HG03439 (cell line): ENCODE results near the gene SFSWAP.

Source experiments
- ATAC-seq: cut with Tn5 transposase; IDR thresholded peaks from one replicate; pipeline ENCODE4 v1.9.1; 2021; ENCODE audit warnings: mild to moderate bottlenecking, moderate library complexity; ENCODE audit not compliant: unreplicated experiment

Gene SFSWAP

DNA sequence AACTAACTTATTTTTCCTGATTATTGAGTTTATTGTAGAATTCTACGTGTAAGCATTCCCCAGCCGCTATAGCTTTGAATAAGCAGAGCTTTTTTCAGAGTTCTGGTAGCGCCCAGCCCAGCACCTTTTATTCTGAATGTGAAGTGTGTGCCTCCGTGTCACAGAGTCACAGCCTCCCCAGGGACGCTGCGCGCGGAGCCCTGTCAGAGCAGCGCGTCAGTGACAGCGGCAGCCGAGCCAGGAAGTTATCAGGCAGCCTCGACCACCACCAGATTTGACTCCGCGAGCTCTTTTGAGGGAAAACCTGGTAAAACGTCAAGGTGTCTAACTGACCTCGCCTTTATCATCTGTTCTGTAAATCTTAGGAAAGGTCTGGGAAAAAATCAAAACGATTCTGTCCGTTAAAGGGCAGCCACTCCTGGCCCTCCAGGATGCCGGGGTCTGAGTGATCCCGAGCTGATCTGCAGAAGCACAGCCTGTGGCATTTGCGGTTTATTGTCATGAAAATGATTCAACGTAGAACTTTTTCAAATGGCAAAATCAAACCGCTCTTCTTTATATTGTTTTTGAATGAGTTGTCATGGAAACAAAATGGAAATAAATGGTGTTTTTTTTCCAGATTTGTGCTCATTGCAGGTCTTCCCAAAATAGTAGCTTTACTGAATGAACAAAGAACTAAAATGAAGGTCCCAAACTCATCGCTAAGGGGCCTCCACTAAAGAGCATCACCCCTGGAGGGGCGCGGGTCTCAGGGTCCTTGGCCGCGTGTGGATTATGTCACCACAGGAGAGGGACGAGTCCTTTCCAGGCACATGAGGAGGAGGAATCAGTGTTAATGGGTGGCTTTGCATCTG lies 74.2 kb downstream of the SFSWAP start:
- ATAC-seq, result no peak

DNA sequence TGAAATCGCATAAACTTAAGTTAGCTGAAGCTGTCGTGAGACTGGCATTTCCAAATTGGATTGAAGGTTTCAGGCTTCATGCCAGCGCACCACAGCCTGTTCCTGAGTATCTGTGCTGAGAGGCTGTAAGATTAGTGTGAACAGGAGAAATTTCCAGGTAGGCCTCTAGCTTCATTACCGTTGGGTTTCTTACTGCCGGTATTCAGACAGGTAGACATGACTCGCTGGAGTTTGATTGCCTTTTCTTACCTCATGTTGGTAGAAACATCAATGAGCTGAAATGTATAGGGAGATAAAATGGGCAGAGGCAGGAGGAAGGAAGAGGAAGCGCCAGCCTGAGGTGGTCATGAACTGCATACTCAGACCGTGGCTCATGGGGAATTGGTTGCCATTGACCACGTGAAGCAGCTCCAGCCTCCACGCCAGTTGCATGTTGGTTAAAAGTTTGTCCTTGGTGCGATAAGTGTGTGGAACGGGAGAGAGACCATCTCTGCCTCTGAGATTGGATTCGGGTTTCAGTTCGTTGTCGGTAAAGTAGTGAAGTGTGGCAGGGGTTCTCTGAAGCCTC lies 75.0 kb downstream of the SFSWAP start:
- no peak for ATAC-seq

DNA sequence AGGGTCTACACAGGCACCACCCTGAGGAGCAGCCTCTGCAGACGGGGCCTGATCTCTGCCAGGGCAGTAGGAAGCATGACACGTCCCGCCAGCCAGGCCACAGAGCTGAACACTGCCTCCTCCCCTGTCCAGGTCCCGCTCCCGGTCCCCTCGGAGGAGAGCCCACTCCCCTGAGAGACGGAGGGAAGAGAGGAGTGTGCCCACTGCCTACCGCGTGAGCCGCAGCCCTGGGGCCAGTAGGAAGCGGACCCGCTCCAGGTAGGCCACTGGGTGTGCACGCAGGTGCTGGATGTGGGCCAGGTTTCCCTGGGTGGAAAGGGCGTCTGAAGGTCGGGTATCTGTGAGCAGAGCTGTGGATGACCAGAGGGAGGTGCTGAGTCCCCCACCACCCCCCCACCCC lies 75.4 kb downstream of the SFSWAP start:
- no peak for ATAC-seq

DNA sequence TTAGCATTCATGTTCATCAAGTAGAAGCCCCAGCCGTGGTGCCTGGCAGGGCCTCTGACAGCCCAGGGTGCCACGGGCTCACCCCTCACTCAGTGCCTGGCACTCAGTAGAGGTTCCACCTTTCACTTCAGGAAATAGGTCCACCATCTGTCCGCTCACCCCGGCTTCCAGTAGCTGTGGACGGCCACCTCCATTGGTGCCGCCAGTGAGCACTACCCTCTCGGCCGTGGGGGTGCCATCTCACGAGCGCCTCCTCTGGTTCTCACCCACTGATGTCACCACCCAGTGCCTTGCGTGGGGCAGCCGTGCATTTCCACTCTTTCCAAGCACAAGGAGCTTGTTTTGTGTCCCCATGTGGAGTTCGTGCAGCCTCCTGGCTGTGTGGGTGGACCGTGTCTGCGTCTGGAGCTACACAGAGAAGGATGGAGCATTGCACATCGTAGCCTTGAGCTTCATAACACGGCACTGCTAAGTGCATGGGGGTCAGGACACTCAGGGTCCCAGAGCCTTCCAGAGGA lies 76.3 kb downstream of the SFSWAP start:
- ATAC-seq, result no peak

GRCh38 chr12:131788070-131788469 lies 77.2 kb downstream of the SFSWAP start:
- ATAC-seq, result no peak

DNA sequence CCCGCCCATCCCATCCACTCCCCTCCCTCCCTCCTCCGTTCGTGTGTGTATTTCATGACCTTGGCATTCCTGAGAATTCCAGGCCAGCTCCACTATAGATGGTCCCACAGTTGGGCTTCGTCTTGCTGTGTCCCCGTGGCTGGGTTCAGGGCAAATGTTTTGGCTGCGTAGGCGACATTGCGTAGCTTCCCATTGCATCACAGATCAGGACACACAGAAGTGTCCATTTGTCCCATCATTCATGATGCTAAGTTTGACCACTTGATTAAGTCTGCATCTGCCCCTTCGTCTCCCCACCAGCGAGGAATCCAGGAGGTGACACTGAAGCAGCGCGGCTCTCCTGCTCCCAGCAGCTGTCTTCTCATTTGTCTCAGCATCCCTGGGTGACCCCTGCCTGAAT lies 78.7 kb downstream of the SFSWAP start:
- ATAC-seq, result no peak

GRCh38 chr12:131793243-131794022 lies 82.5 kb downstream of the SFSWAP start:
- no peak for ATAC-seq

DNA sequence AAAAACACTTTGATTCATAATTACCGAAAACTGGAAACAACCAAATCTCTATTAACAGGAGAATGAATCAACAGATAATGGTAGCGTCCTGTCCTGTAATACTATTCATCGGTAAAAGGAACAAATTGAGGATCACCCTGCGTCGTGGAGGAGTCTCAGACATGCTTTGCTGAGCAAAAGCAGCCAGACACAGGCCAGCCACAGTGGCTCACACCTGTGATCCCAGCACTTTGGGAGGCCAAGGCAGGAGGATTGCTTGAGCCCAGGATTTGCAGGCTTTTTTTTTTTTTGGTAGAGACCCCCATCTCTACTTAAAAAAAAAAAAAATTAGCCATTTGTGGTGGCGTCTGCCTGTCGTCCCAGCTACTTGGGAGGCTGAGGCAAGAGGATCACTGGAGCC lies 83.2 kb downstream of the SFSWAP start:
- no peak for ATAC-seq

GRCh38 chr12:131794573-131794972 lies 83.7 kb downstream of the SFSWAP start:
- no peak for ATAC-seq

GRCh38 chr12:131795064-131795463 lies 84.2 kb downstream of the SFSWAP start:
- no peak for ATAC-seq

- no peak for ATAC-seq
Measured at GRCh38 chr12:131795690-131796410, 85.0 kb downstream of the SFSWAP start.

GRCh38 chr12:131796411-131796736 lies 85.5 kb downstream of the SFSWAP start:
- ATAC-seq, result no peak

DNA sequence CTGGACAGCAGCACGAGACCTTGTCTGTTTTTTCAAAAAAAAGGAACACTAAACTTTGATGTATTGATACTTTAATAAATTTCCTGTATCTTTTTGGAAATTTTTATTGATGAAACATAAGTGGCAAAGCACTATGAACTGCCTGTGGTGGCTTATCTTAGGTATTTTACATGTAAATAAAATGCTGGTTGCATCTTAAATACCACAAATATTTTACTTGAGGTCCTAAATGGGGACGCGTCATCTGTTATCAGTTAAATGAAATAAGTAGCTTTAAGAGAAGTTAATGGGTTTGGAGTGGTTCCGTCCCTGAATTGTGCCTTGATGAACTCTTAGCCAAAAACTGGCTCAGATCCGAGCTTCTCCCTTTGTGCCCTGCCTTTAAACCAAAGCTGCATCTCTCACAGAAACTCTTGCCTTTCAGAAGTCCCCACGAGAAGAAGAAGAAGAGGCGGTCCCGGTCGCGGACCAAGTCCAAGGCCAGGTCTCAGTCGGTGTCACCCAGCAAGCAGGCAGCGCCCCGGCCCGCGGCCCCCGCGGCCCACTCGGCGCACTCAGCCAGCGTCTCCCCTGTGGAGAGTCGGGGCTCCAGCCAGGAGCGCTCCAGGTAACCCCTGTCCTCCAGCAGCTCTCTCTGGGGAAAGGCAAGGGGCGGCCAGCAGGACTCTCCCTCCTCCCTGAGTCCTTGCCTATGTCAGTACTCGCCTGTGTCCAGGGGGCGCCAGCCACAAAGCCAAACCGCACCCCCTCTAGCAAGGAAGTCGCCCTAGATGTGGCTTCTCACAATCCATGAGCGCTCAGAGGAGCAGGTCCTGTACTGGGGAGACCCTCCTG lies 86.1 kb downstream of the SFSWAP start:
- no peak for ATAC-seq

DNA sequence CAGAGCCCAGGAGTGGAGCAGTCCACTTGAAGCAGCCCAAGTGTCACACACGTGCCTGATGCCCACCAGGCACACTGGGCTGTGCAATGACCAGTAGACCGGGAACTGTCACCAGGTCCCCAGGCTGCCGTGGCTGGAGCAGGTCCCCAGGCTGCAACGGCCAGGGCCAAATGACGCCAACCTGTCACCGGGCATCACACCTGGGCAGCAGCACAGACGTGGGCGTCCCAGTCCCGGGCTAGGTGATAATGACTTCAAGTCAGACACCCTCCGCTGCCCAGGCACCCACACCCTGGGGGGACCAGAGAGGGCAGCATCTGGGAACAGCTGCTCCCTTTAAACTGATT lies 86.7 kb downstream of the SFSWAP start:
- ATAC-seq, result no peak

GRCh38 chr12:131799195-131799594 lies 88.3 kb downstream of the SFSWAP start:
- ATAC-seq, result no peak

GRCh38 chr12:131799828-131800593 lies 89.1 kb downstream of the SFSWAP start:
- no peak for ATAC-seq

GRCh38 chr12:131800594-131801135 lies 89.8 kb downstream of the SFSWAP start:
- ATAC-seq, result no peak

- ATAC-seq, result no peak
Measured at GRCh38 chr12:131801254-131801866, 90.5 kb downstream of the SFSWAP start.

GRCh38 chr12:131803961-131804521 lies 93.2 kb downstream of the SFSWAP start:
- ATAC-seq, result no peak
